Activated T-helper 2 cell treated with anti-CD3 and anti-CD28 coated beads, Interferon-gamma antibody, Interleukin-2, Interleukin-4, amounts not matched to agents 10 μg/mL and 5 μg/mL and 100 μg/mL, durations not matched to agents 14 hours and 24 hours and 36 hours (primary cell): Measurements from ENCODE around the gene EDC3. TPM values are rescaled to one million over a fixed set of nuclear protein-coding genes. Genes with fewer than 3 reads are reported as not detected.
A peak's percentile ranks its signal among the peaks of the same experiment; 100 is the strongest.

Experiments used
- DNase-seq: peaks from one replicate; pipeline ENCODE4 v3.0.0; 2021; ENCODE audit warnings: low spot score
- H3K27ac Mint-ChIP-seq: one replicate; pipeline ENCODE4 v1.8.0; 2021; ENCODE audit warnings: mixed read lengths
- H3K27me3 Mint-ChIP-seq: one replicate; pipeline ENCODE4 v1.8.0; 2021; ENCODE audit warnings: low read depth, mixed read lengths
- H3K36me3 Mint-ChIP-seq: one replicate; pipeline ENCODE4 v1.8.0; 2021; ENCODE audit warnings: low read depth, mixed read lengths
- H3K4me1 Mint-ChIP-seq: one replicate; pipeline ENCODE4 v1.8.0; 2021; ENCODE audit warnings: low read depth, mixed read lengths
- H3K4me3 Mint-ChIP-seq: one replicate; pipeline ENCODE4 v1.8.0; 2021; ENCODE audit warnings: low read depth, mild to moderate bottlenecking, moderate library complexity, mixed read lengths
- H3K9me3 Mint-ChIP-seq: one replicate; pipeline ENCODE4 v1.8.0; 2021; ENCODE audit warnings: mixed read lengths
- intact Hi-C: fragments of 100-400 bp; cut with micrococcal nuclease; formaldehyde crosslinking; loops from one replicate; pipeline ENCODE4 v1.15.1; 2023
- total RNA-seq: library from RNA; stranded (reverse); gene quantifications from 2 replicates; pipeline ENCODE4 v1.2.3, GENCODE V29; 2022

Gene EDC3
- total RNA-seq, 1 donor from 2014 or later: 49.3 TPM

DNA sequence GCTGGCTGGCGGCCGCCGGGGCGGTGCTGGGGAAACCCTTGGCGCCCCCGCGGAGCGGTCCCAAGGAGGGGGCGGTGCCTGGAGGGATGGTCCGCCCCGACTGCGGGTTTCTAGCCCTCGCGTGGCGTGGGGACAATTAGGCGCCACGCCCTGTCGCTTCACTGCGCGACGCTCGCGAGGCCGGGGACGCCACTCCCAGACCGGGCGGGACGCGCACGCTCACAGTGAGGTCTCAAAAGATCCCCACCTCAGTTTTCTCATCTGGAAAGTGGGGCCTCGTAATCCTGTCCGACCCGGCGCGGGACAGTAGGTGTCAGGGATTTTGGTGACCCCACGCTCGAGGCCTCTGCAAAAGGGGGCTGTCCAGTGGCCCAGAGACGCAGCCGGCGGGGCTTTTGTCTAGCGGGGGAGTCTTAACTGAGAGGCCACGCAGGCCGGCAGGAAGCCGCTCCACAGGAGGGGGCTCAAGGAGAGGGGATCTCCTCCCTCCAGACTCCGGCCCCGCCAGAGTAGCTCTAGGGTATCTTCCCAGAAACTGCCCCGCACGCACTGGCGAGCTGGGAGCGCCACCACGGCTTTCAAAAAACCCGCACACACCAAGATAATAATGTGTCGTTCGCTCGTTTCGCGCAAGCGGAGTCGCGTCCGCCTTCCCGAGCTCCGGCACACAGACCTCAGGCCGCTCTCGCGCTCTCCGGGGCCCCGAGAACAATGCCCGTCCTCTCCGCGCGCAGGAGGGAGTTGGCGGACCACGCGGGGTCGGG, 80.9 kb downstream of the EDC3 start:
- intact Hi-C loops: loop anchor here (1.0 to 2.0 kb wide), 4 partner anchors 16 to 241 kb away; partner anchors contain the start of gene UBL7
- Mint-ChIP-seq H3K27me3 (no peaks in the 10 kb centered on the region), H3K4me1 (peaks cover 28% of the 10 kb centered on the region), H3K27ac (peak overlapping the region; percentile 97), H3K4me3 (peak overlapping the region; percentile 96), H3K36me3 (peaks cover 21% of the 10 kb centered on the region), H3K9me3 (no peaks in the 10 kb centered on the region)
- DNase-seq: peak; percentile 83

GRCh38 chr15:74613953-74614743, 81.7 kb downstream of the EDC3 start:
- peaks cover 25% of the 10 kb centered on the region for H3K4me1 Mint-ChIP-seq
- intact Hi-C loops: loop anchor here (2.0 kb wide), 2 partner anchors 15 to 153 kb away; partner anchors contain the start of gene UBL7
- peak overlapping the region; percentile 17 for H3K27ac Mint-ChIP-seq
- no peaks in the 10 kb centered on the region for H3K9me3 Mint-ChIP-seq
- peaks cover 13% of the 10 kb centered on the region for H3K36me3 Mint-ChIP-seq
- no peaks in the 10 kb centered on the region for H3K27me3 Mint-ChIP-seq
- H3K4me3 Mint-ChIP-seq: peak overlapping the region; percentile 96
- DNase-seq: no peak

GRCh38 chr15:74613089-74613952, 82.5 kb downstream of the EDC3 start:
- Mint-ChIP-seq H3K36me3 (peaks cover 10% of the 10 kb centered on the region), H3K27ac (peak overlapping the region; percentile 3), H3K4me3 (peak overlapping the region; percentile 96), H3K4me1 (peaks cover 20% of the 10 kb centered on the region), H3K27me3 (no peaks in the 10 kb centered on the region), H3K9me3 (no peaks in the 10 kb centered on the region)
- DNase-seq: no peak
- intact Hi-C loops: no loop called here

- no peak for DNase-seq
- H3K27me3 Mint-ChIP-seq: no peaks in the 10 kb centered on the region
- H3K36me3 Mint-ChIP-seq: peaks cover 10% of the 10 kb centered on the region
- H3K4me1 Mint-ChIP-seq: peaks cover 13% of the 10 kb centered on the region
- peak overlapping the region; percentile 3 for H3K27ac Mint-ChIP-seq
- H3K4me3 Mint-ChIP-seq: peak overlapping the region; percentile 96
- intact Hi-C loops: no loop called here
- no peaks in the 10 kb centered on the region for H3K9me3 Mint-ChIP-seq
These were observed 83.1 kb downstream of the EDC3 start for GRCh38 chr15:74612677-74613076.

- no peak overlapping the region for H3K4me3 Mint-ChIP-seq
- no peaks in the 10 kb centered on the region for H3K9me3 Mint-ChIP-seq
- H3K36me3 Mint-ChIP-seq: peaks cover 6% of the 10 kb centered on the region
- peaks cover 5% of the 10 kb centered on the region for H3K4me1 Mint-ChIP-seq
- intact Hi-C loops: no loop called here
- DNase-seq: no peak
- no peak overlapping the region for H3K27ac Mint-ChIP-seq
- no peaks in the 10 kb centered on the region for H3K27me3 Mint-ChIP-seq
These were observed 84.0 kb downstream of the EDC3 start for GRCh38 chr15:74611834-74612233.

GRCh38 chr15:74611341-74611740, 84.5 kb downstream of the EDC3 start:
- Mint-ChIP-seq H3K9me3 (no peaks in the 10 kb centered on the region), H3K36me3 (peaks cover 1% of the 10 kb centered on the region), H3K4me1 (no peaks in the 10 kb centered on the region), H3K27ac (no peak overlapping the region), H3K27me3 (no peaks in the 10 kb centered on the region), H3K4me3 (no peak overlapping the region)
- intact Hi-C loops: no loop called here
- no peak for DNase-seq

- H3K4me1 Mint-ChIP-seq: no peaks in the 10 kb centered on the region
- no peak overlapping the region for H3K27ac Mint-ChIP-seq
- H3K9me3 Mint-ChIP-seq: no peaks in the 10 kb centered on the region
- intact Hi-C loops: no loop called here
- H3K4me3 Mint-ChIP-seq: no peak overlapping the region
- no peak for DNase-seq
- no peaks in the 10 kb centered on the region for H3K27me3 Mint-ChIP-seq
- no peaks in the 10 kb centered on the region for H3K36me3 Mint-ChIP-seq
These were observed 85.4 kb downstream of the EDC3 start for GRCh38 chr15:74610302-74610951.

- Mint-ChIP-seq H3K9me3 (no peaks in the 10 kb centered on the region), H3K27me3 (no peaks in the 10 kb centered on the region), H3K4me1 (no peaks in the 10 kb centered on the region), H3K27ac (no peak overlapping the region), H3K4me3 (no peak overlapping the region), H3K36me3 (no peaks in the 10 kb centered on the region)
- no peak for DNase-seq
- intact Hi-C loops: no loop called here
These were observed 85.9 kb downstream of the EDC3 start for GRCh38 chr15:74609938-74610301.

DNA sequence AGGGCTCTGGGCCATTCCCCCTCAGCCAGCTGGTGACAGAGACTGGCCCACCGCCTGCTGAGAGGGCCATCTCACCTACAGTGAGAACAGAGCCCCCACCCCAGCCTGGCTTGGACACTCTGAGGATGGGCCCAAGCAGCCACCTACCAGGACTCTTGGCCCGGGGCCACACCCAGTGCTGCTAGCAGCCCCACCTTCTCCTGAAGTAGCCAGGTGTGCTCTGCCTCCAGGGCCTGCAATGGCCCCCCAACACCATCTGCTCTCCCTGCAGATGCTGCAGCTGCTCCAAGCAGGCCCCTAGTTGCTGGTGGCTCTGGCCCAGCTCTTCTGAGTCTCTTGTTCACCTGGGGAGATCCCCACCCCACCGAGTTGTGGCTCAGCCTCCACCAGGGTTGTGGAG, 87.0 kb downstream of the EDC3 start:
- no peaks in the 10 kb centered on the region for H3K4me1 Mint-ChIP-seq
- H3K27me3 Mint-ChIP-seq: no peaks in the 10 kb centered on the region
- no peak overlapping the region for H3K4me3 Mint-ChIP-seq
- H3K9me3 Mint-ChIP-seq: no peaks in the 10 kb centered on the region
- DNase-seq: no peak
- no peaks in the 10 kb centered on the region for H3K36me3 Mint-ChIP-seq
- H3K27ac Mint-ChIP-seq: no peak overlapping the region
- intact Hi-C loops: no loop called here

- intact Hi-C loops: no loop called here
- Mint-ChIP-seq H3K27me3 (no peaks in the 10 kb centered on the region), H3K27ac (no peak overlapping the region), H3K4me3 (no peak overlapping the region), H3K4me1 (no peaks in the 10 kb centered on the region), H3K9me3 (no peaks in the 10 kb centered on the region), H3K36me3 (no peaks in the 10 kb centered on the region)
- no peak for DNase-seq
These were observed 90.1 kb downstream of the EDC3 start for GRCh38 chr15:74605795-74606150.

GRCh38 chr15:74604983-74605794, 90.6 kb downstream of the EDC3 start:
- no peaks in the 10 kb centered on the region for H3K36me3 Mint-ChIP-seq
- no peak for DNase-seq
- no peak overlapping the region for H3K27ac Mint-ChIP-seq
- H3K4me1 Mint-ChIP-seq: no peaks in the 10 kb centered on the region
- H3K9me3 Mint-ChIP-seq: no peaks in the 10 kb centered on the region
- intact Hi-C loops: no loop called here
- no peaks in the 10 kb centered on the region for H3K27me3 Mint-ChIP-seq
- no peak overlapping the region for H3K4me3 Mint-ChIP-seq
